Endothelial cell of umbilical vein (primary cell): ENCODE results near the gene NUP62CL. TPM values are rescaled to one million over a fixed set of nuclear protein-coding genes. Genes with fewer than 3 reads are reported as not detected.
A peak's percentile ranks its signal among the peaks of the same experiment; 100 is the strongest.

Experiments
- Bru-seq: library from RNA; stranded (reverse); fragments of 400-500 nt; gene quantifications from one replicate; lab custom pipeline; 2021; lab: Mats Ljungman, UMichigan
- BruChase-seq, 2 experiments: library from RNA; stranded (reverse); fragments of 400-500 nt; gene quantifications; one replicate each; lab custom pipeline; 2021; lab: Mats Ljungman, UMichigan
- BruUV-seq: library from RNA; stranded (reverse); fragments of 400-500 nt; replicated peaks from 2 replicates; lab custom pipeline; 2021; lab: Mats Ljungman, UMichigan
- CTCF ChIA-PET: fragments of 300-600, 350-600 bp; sonication (Branson Sonifier 250); formaldehyde crosslinking; loops from one replicate; lab custom pipeline; 2021; ENCODE audit warnings: antibody characterized with exemption, inconsistent platforms; lab: Charles Lee
- POLR2A ChIA-PET: fragments of 300-600, 350-600 bp; sonication (Branson Sonifier 250); formaldehyde crosslinking; loops from one replicate; lab custom pipeline; 2021; ENCODE audit warnings: antibody characterized with exemption, inconsistent platforms; lab: Charles Lee
- DNase-seq: peaks from one replicate; pipeline ENCODE4 v3.0.0-alpha.2; 2011; ENCODE audit warnings: low read depth, low spot score
- FAIRE-seq: peaks from 2 replicates; lab custom pipeline; 2011; peaks lifted over from hg19 to GRCh38; lab: Jason Lieb, UNC
- H2AFZ ChIP-seq: 2 replicates; pipeline ENCODE4 v1.6.0; 2012; ENCODE audit warnings: low read depth, low read length, control low read depth, inconsistent platforms
- H3K27ac ChIP-seq: 2 replicates; pipeline ENCODE4 v1.5.1; 2011; ENCODE audit warnings: low read depth, mild to moderate bottlenecking, control low read depth, low read length, moderate library complexity; ENCODE audit not compliant: insufficient read depth
- H3K27me3 ChIP-seq, 2 experiments: 2 replicates each; pipeline versions ENCODE4 v1.6.0 to v1.6.1; 2011; ENCODE audit warnings: low read length in 2 of 2, mixed read lengths in 1 of 2; ENCODE audit not compliant: control insufficient read depth in 2 of 2, insufficient read depth in 2 of 2
- H3K36me3 ChIP-seq, 2 experiments: 2 replicates in 1 of 2; 3 replicates in 1 of 2; pipeline ENCODE4 v1.5.1; 2011; ENCODE audit warnings: low read length in 2 of 2, mild to moderate bottlenecking in 1 of 2, moderate library complexity in 1 of 2; ENCODE audit not compliant: control insufficient read depth in 2 of 2, insufficient read depth in 2 of 2; ENCODE audit errors: extremely low read depth in 1 of 2
- H3K4me1 ChIP-seq: 3 replicates; pipeline ENCODE4 v1.5.1; 2011; ENCODE audit warnings: mild to moderate bottlenecking, low read length; ENCODE audit not compliant: control insufficient read depth, insufficient read depth; ENCODE audit errors: extremely low read depth
- H3K4me2 ChIP-seq: 2 replicates; pipeline ENCODE4 v1.6.1; 2011; ENCODE audit warnings: low read length, control low read depth, mixed read lengths; ENCODE audit not compliant: insufficient read depth
- H3K4me3 ChIP-seq, 3 experiments: fragments of 200-600 bp in 1 of 3; sonication (generic), shearing (Covaris generic) in 1 of 3; replicated peaks in 1 of 3; 2 replicates each; pipeline ENCODE4 v1.5.1; 2011 to 2016; ENCODE audit warnings: control low read depth in 3 of 3, low read length in 3 of 3, mild to moderate bottlenecking in 2 of 3, inconsistent platforms in 1 of 3, low read depth in 1 of 3, moderate library complexity in 1 of 3; ENCODE audit not compliant: insufficient read depth in 1 of 3
- H3K79me2 ChIP-seq: 2 replicates; pipeline ENCODE4 v1.6.0; 2012; ENCODE audit warnings: low read length, inconsistent platforms; ENCODE audit not compliant: control insufficient read depth, insufficient read depth
- H3K9ac ChIP-seq: replicated peaks from 2 replicates; pipeline ENCODE3; 2011; ENCODE audit warnings: low read length, control low read depth; ENCODE audit not compliant: insufficient read depth; ENCODE audit errors: extremely low read depth
- H3K9me1 ChIP-seq: replicated peaks from 3 replicates; pipeline ENCODE4 v1.6.0; 2011; ENCODE audit warnings: mild to moderate bottlenecking, low read length; ENCODE audit not compliant: control insufficient read depth, insufficient read depth; ENCODE audit errors: extremely low read depth
- H3K9me3 ChIP-seq: replicated peaks from 2 replicates; pipeline ENCODE4 v1.5.1; 2012; ENCODE audit warnings: low read length, inconsistent platforms; ENCODE audit not compliant: control insufficient read depth, insufficient read depth
- H4K20me1 ChIP-seq: replicated peaks from 2 replicates; pipeline ENCODE3; 2011; ENCODE audit warnings: mild to moderate bottlenecking, low read length; ENCODE audit not compliant: control insufficient read depth, insufficient read depth; ENCODE audit errors: extremely low read depth
- EZH2 ChIP-seq: IDR thresholded peaks from 2 replicates; pipeline ENCODE4 v1.6.1; 2012; ENCODE audit warnings: borderline replicate concordance, low read depth, mild to moderate bottlenecking, moderate library complexity, low read length, inconsistent platforms; ENCODE audit not compliant: severe bottlenecking
- FOS ChIP-seq: IDR thresholded peaks from 2 replicates; pipeline ENCODE4 v1.6.1; 2011; ENCODE audit warnings: mild to moderate bottlenecking, low read length, moderate library complexity, borderline replicate concordance; ENCODE audit not compliant: insufficient read depth
- GATA2 ChIP-seq: IDR thresholded peaks from 2 replicates; pipeline ENCODE4 v1.7.0; 2011; ENCODE audit warnings: low read depth, mild to moderate bottlenecking, moderate library complexity, mixed read lengths, low read length; ENCODE audit not compliant: insufficient read length, insufficient read depth
- JUN ChIP-seq: IDR thresholded peaks from 2 replicates; pipeline ENCODE4 v1.6.1; 2011; ENCODE audit warnings: borderline replicate concordance, low read depth; ENCODE audit not compliant: insufficient read length, insufficient read depth
- MYC ChIP-seq: IDR thresholded peaks from one replicate; pipeline ENCODE4 v1.6.1; 2011; ENCODE audit warnings: mild to moderate bottlenecking, low read depth, low read length
- POLR2A ChIP-seq: IDR thresholded peaks from 2 replicates; pipeline ENCODE4 v1.6.1; 2012; ENCODE audit warnings: low read depth, mild to moderate bottlenecking, control low read depth, low read length
- POLR2AphosphoS5 ChIP-seq: IDR thresholded peaks from 2 replicates; pipeline ENCODE4 v1.6.1; 2012; ENCODE audit warnings: low read depth, mild to moderate bottlenecking, control low read depth, low read length, moderate library complexity; ENCODE audit not compliant: insufficient read depth
- dilution Hi-C: fragments of 300-500 bp; cut with MboI; formaldehyde crosslinking; loops from one replicate; pipeline ENCODE4 v1.15.0; 2019; ENCODE audit warnings: low sequenced_read_pairs; ENCODE audit not compliant: extremely low pct_ligation_motif_present
- intact Hi-C: fragments of 100-400 bp; cut with micrococcal nuclease; formaldehyde crosslinking; loops from one replicate; pipeline ENCODE4 v1.10.0; 2022
- long read RNA-seq: library from polyadenylated mRNA; stranded (forward); transcript quantifications from one replicate; pipeline ENCODE4 v2.0.0, GENCODE V29; 2021
- polyA minus RNA-seq, 3 experiments: library from RNA; depleted of rRNA, polyadenylated mRNA; stranded (reverse); fragments of >200 nt; gene quantifications; 1 replicate in 1 of 3; 2 replicates in 2 of 3; pipeline ENCODE4 v1.2.3, GENCODE V29; 2011
- polyA plus RNA-seq, 4 experiments: library from polyadenylated mRNA; depleted of rRNA in 3 of 4; stranded (reverse) in 3 of 4; unstranded in 1 of 4; fragments of >200 nt; gene quantifications; 2 replicates each; pipeline versions ENCODE4 v1.2.1 to v1.2.3, GENCODE V29; 2011 to 2012; ENCODE audit warnings: missing spikeins in 1 of 4
- total RNA-seq: library from RNA; stranded (reverse); gene quantifications from 2 replicates; pipeline ENCODE4 v1.2.3, GENCODE V29; 2021
- TF ChIP-seq, protein P1 (sequence below), 2 donors: IDR thresholded peaks; 1 replicate in 1 of 2; 2 replicates in 1 of 2; pipeline ENCODE4 v1.5.1; 2011; ENCODE audit warnings: low read length in 2 of 2, mild to moderate bottlenecking in 2 of 2, moderate library complexity in 2 of 2, control low read depth in 1 of 2, inconsistent platforms in 1 of 2, low read depth in 1 of 2; ENCODE audit not compliant: insufficient read depth in 1 of 2; ENCODE audit errors: extremely low read depth in 1 of 2
- TF ChIP-seq, protein P2 (sequence below): IDR thresholded peaks from 2 replicates; pipeline ENCODE4 v1.6.1; 2011; ENCODE audit not compliant: insufficient read depth, insufficient read length

The NUP62CL gene, protein sequence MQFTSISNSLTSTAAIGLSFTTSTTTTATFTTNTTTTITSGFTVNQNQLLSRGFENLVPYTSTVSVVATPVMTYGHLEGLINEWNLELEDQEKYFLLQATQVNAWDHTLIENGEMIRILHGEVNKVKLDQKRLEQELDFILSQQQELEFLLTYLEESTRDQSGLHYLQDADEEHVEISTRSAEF
- total RNA-seq: not detected in 2 replicates
- polyA plus RNA-seq: not detected in 2 replicates
- not detected in 2 replicates for polyA plus RNA-seq (2011; cell fraction: cytosol; rRNA removed)
- 0.24 TPM in 1 of 2 replicates, not detected in the other for polyA plus RNA-seq (2011; cell fraction: nucleus; rRNA removed)
- not detected in 2 replicates for polyA plus RNA-seq (2012)
- 0.40 and 0.41 TPM in 2 replicates for polyA minus RNA-seq
- 6.0 TPM for polyA minus RNA-seq (2011; cell fraction: cytosol; rRNA and poly(A)+ RNA removed)
- not detected in 2 replicates for polyA minus RNA-seq (2011; cell fraction: nucleus; rRNA and poly(A)+ RNA removed)
- Bru-seq, nascent RNA: percentile 13 among the genes with signal in this experiment
- BruChase-seq, experiment 1, labeled RNA remaining after a 6-hour chase: percentile 8 among the genes with signal in this experiment
- percentile 8 among the genes with signal in this experiment for BruChase-seq, experiment 2, labeled RNA remaining after a 2-hour chase
- long read RNA-seq, partial matches to known transcripts: 0 of 2 reads
- long read RNA-seq, other reads (novel, unspliced or antisense): 2 of 2 reads

DNA sequence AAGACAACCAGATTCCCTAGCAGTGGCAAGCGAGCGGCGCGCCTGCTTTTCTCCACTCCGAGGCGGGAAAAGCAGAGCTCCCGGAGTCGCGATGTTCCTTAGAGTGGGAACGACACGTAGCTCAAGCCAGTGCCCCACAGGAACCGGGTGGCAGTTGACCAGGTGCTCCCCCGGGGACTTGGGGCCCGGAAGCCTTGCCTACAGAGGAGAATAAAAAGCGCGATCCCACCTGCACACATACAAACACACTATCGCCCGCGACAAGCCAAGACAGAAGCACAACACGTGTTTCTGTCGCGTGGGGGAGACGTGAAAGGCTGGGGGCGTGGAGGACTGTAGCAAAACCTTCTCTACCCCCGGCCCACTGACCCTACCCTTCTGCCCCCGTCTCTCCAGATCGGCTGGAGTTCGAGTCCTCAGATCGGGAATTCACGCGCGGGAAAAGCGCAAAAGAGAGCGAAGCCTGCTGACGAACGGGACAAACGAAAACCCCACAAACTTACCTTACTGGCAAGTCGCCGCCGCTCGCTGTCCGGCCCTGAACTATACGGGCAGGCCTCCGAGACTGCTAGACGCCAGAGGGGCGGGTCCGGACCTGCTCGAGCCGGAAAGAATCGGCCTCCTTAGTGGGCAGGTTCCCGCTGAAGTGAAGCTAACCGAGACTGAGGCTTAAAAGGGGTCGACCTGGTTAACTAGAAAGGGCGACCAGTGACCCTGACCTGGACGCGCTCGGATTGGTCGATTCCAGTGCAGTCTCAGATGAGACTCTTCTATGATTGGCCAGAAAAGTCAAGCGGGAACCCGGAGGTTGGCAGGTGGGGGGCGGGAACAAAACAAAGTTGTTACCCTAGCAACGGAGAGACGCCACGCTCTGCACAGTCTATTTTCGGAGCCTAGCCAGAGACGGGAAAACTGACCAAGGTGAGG, at the start of gene NUP62CL, which contains the start of gene DNAAF6:
NUP62CL (minus strand) TSS at position 664 of the 927 bp plus-strand sequence. CDS start 31,287 bp downstream, outside the sequence.
DNAAF6 (plus strand) TSS at position 842 of the 927 bp plus-strand sequence. CDS start 6,265 bp downstream, outside the sequence.
- no TSS peak for BruUV-seq
- CTCF ChIA-PET: no interaction called here

More for the DNA sequence above, at the start of gene NUP62CL, which contains the start of gene DNAAF6:
- Histone ChIP-seq H3K9me3 (no peaks in the 10 kb centered on the region), H3K79me2 (no peaks in the 10 kb centered on the region), H4K20me1 (no peaks in the 10 kb centered on the region), H3K4me1 (peaks cover 6% of the 10 kb centered on the region), H3K4me2 (peak within 1 kb of the TSS; percentile 79), H3K27ac (no peak within 1 kb of the TSS), H3K27me3 (no peaks in the 10 kb centered on the region), H3K36me3 (no peaks in the 10 kb centered on the region), H3K9ac (peak within 1 kb of the TSS; percentile 16), H3K4me3 (peak within 1 kb of the TSS; percentile 12 to 52 (median 26)), H2AFZ (peak within 1 kb of the TSS; percentile 90), H3K9me1 (no peaks in the 10 kb centered on the region)
- POLR2A ChIA-PET: no interaction called here
- FAIRE-seq (no peak), DNase-seq (peak; percentile 14)
- TF ChIP-seq, protein P1, sequence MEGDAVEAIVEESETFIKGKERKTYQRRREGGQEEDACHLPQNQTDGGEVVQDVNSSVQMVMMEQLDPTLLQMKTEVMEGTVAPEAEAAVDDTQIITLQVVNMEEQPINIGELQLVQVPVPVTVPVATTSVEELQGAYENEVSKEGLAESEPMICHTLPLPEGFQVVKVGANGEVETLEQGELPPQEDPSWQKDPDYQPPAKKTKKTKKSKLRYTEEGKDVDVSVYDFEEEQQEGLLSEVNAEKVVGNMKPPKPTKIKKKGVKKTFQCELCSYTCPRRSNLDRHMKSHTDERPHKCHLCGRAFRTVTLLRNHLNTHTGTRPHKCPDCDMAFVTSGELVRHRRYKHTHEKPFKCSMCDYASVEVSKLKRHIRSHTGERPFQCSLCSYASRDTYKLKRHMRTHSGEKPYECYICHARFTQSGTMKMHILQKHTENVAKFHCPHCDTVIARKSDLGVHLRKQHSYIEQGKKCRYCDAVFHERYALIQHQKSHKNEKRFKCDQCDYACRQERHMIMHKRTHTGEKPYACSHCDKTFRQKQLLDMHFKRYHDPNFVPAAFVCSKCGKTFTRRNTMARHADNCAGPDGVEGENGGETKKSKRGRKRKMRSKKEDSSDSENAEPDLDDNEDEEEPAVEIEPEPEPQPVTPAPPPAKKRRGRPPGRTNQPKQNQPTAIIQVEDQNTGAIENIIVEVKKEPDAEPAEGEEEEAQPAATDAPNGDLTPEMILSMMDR (IDR thresholded peaks at IDR 0.05; ENCODE audit: extremely low read depth in 1 of 2, insufficient read depth in 1 of 2, low read depth in 1 of 2, low read length in 2 of 2): no peak
- TF ChIP-seq JUN (no peak), MYC (no peak), EZH2 (no peak), GATA2 (no peak), POLR2AphosphoS5 (no peak), FOS (no peak), POLR2A (no peak)
- TF ChIP-seq, protein P2, sequence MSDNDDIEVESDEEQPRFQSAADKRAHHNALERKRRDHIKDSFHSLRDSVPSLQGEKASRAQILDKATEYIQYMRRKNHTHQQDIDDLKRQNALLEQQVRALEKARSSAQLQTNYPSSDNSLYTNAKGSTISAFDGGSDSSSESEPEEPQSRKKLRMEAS: no peak
- intact Hi-C loops (loop anchor here (5.0 kb wide), 1 partner anchor 89 kb away; the partner anchor contains the start of gene RBM41), dilution Hi-C loops (no loop called here)
